Measurements from ENCODE around the gene SORBS1. TPM values are rescaled to one million over a fixed set of nuclear protein-coding genes. Genes with fewer than 3 reads are reported as not detected.

The SORBS1 gene
- total RNA-seq, 1 donor from 2014 or later = 0.77 TPM

DNA sequence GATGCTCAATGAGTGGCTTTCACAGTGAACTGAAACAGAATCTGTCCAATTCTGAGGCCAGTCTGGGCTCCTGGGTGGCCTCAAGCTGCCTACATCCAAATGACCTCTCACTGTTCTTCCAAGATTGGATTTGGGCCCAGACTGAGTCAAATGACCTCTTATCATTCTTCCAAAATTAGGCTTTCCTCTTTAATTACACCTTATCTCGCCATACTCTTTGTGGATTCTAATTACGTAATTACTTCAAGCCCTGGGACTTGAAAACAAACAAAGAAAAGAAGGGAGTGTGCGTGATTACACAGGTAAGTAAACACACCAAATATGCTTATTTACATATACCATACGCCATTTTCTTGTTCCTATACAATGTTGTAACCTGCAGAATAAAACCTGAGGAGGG is 18.8 kb downstream of the SORBS1 start:
- Mint-ChIP-seq H3K27me3 (no peaks in the 10 kb centered on the region), H3K36me3 (ENCODE audit: low read depth) (no peaks in the 10 kb centered on the region), H3K9me3 (no peaks in the 10 kb centered on the region), H3K4me1 (no peaks in the 10 kb centered on the region), H3K27ac (no peak overlapping the region), H3K4me3 (no peak overlapping the region)
- intact Hi-C loops (cut with micrococcal nuclease) = no loop called here
- no peak for DNase-seq

DNA sequence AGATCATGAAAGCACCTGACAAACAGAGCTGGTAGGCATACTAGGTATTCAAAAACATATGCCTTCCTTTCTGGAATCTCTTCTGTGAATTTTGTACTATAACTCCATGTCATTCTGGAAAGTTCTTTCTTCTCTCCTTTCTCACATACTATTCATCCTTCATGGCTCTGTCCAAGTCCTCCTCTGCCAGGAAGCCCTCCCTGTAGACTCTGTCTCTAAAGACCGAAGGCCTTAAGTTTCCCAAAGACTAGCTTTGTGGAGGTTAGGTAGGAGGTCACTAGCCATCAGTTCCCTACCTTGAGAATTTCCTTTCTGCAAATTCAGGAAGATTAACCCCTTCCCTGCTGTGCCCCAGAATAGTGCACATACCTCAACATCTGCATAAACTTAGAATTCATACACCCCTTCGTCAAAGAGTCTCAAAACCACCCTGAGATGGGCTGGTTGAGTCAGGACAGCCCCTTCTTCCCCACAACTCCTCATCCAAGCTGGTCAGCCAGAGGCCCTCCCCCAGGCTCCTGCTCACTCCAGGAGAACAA is 20.6 kb downstream of the SORBS1 start:
- H3K36me3 Mint-ChIP-seq (ENCODE audit: low read depth) = no peaks in the 10 kb centered on the region
- no peaks in the 10 kb centered on the region for H3K27me3 Mint-ChIP-seq

DNA sequence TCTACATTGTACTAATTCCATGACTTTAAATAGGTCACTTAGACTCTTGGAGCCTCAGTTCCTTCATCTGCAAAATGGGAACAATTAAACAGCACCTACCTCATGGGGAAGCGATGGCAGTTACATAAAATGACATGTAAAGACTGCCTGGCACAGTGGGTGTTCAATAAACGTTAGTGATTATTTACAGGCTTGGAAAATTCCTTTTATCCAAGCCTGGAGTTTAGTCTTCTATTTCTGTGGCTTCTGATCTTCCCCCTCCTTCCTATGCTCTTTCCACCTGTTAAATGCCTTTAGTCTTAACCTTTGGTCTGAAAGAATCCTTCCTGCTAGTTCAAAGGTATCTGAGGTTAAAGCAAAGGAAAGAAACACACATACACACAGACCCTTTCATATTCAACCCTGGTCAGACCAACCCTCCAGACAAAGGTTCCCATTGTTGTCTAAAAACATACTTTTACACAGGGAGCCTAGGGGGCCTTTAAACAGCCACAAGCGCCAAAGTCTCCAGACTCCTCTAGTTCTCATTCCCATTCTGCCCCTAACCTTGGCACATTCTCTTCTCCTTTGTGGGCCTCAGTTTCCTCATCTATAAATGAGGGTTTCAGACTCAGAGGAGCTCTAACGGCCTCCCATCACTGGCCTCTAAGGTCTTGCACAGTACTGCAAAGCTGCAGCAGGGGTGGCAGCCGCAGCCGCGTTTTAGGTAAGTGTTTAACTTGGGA is 21.4 kb downstream of the SORBS1 start:
- intact Hi-C loops (cut with micrococcal nuclease) = no loop called here
- Mint-ChIP-seq H3K27ac (no peak overlapping the region), H3K4me1 (no peaks in the 10 kb centered on the region), H3K27me3 (no peaks in the 10 kb centered on the region), H3K9me3 (no peaks in the 10 kb centered on the region), H3K4me3 (no peak overlapping the region), H3K36me3 (ENCODE audit: low read depth) (no peaks in the 10 kb centered on the region)
- DNase-seq = no peak

More for the DNA sequence above, 20.6 kb downstream of the SORBS1 start:
- no peaks in the 10 kb centered on the region for H3K4me1 Mint-ChIP-seq
- H3K27ac Mint-ChIP-seq = no peak overlapping the region
- H3K9me3 Mint-ChIP-seq = no peaks in the 10 kb centered on the region
- intact Hi-C loops (cut with micrococcal nuclease) = no loop called here
- H3K4me3 Mint-ChIP-seq = no peak overlapping the region
- DNase-seq = no peak

DNA sequence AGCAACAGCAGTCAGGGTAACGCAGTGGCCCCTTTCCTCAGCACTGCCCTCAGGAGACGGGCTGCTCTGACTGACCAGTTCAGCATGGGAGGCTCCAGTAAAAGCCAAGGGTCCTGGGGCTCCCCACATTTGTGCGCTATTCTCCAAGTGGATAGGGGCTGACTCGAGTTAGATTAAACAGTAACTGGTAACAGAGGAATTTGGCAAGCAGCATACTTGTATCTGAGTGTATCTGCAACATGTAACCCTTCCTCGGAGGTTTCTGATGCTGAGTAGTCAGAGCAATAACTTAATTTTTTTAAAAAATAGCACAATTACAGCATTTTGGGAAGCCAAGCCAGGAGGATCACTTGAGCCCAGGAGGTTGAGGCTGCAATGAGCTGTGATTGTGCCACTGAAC is 22.8 kb downstream of the SORBS1 start:
- Mint-ChIP-seq H3K9me3 (no peaks in the 10 kb centered on the region), H3K4me1 (no peaks in the 10 kb centered on the region), H3K27ac (no peak overlapping the region), H3K4me3 (no peak overlapping the region), H3K27me3 (no peaks in the 10 kb centered on the region), H3K36me3 (ENCODE audit: low read depth) (no peaks in the 10 kb centered on the region)
- no peak for DNase-seq
- intact Hi-C loops (cut with micrococcal nuclease) = no loop called here

DNA sequence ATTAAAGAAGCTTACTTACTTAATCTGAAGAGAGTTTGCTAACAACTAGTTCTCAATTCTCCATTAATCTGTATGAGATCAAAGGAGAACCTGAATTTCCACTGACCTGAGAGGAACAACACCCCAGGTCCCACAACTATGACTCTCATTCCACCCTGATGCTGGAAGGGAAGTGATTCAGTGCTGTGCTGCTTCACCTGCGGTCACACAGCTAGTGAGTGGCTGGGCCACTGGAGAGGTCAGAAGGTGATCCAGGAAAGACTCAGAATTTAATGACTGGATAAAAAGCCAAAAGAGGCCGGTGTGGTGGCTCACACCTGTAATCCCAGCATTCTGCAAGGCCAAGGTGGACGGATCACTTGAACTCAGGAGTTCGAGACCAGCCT is 23.6 kb downstream of the SORBS1 start:
- intact Hi-C loops (cut with micrococcal nuclease) = no loop called here
- Mint-ChIP-seq H3K27me3 (no peaks in the 10 kb centered on the region), H3K4me3 (no peak overlapping the region), H3K36me3 (ENCODE audit: low read depth) (no peaks in the 10 kb centered on the region), H3K27ac (no peak overlapping the region), H3K9me3 (no peaks in the 10 kb centered on the region), H3K4me1 (no peaks in the 10 kb centered on the region)
- no peak for DNase-seq

DNA sequence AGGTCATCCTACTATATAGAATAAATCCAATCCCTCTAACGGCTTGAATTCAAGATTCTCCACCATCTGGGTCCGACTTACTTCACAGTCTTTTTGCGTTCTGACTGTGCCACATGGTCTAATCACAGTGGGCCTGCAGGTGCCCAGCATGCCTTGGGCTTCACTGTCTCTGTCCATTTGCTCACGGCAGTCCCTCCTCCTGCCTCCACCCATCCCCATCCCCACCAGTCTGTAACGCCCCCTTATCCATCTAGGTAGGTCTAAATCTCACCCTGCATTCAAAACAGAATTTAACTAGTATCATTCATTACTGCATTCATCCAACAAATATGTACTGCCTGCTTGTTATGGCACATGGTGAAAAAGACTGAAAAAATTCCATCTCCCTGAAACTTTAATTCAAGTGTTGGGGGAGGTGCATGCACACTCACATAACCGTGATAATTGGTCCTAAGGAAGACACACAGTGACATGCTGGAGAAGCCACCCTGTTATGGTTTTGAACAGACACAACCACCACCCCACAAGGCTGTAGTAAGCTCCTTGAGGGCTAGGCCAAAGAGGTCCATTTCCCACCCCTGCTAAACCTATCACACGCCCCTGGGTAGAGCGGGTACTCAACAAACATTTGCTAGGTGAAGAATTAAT is 24.2 kb downstream of the SORBS1 start:
- Mint-ChIP-seq H3K4me3 (no peak overlapping the region), H3K9me3 (no peaks in the 10 kb centered on the region), H3K27ac (no peak overlapping the region), H3K4me1 (no peaks in the 10 kb centered on the region), H3K36me3 (ENCODE audit: low read depth) (no peaks in the 10 kb centered on the region), H3K27me3 (no peaks in the 10 kb centered on the region)
- intact Hi-C loops (cut with micrococcal nuclease) = no loop called here
- no peak for DNase-seq

DNA sequence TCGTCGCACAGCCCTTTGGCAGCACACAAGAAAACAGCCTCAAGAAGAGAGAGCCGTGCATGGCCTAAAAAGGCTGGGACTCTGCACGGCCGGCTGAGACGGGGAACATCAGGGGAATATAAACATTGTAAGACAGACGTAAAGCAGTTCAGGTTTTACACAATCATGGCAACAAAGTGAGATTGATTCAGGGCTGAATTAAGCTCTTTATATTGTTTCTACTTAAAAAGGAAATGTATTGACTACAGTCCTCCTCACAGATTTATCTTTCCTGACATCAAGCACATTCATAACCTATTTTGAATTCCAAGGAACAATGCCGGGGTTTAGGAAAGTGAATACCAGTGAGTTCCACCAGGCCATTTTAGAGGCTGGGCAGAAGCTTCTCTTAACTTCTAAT is 25.2 kb downstream of the SORBS1 start:
- no peaks in the 10 kb centered on the region for H3K9me3 Mint-ChIP-seq
- H3K27me3 Mint-ChIP-seq = no peaks in the 10 kb centered on the region
- H3K27ac Mint-ChIP-seq = no peak overlapping the region
- H3K36me3 Mint-ChIP-seq (ENCODE audit: low read depth) = no peaks in the 10 kb centered on the region
- intact Hi-C loops (cut with micrococcal nuclease) = no loop called here
- H3K4me1 Mint-ChIP-seq = no peaks in the 10 kb centered on the region
- H3K4me3 Mint-ChIP-seq = no peak overlapping the region
- DNase-seq = no peak

DNA sequence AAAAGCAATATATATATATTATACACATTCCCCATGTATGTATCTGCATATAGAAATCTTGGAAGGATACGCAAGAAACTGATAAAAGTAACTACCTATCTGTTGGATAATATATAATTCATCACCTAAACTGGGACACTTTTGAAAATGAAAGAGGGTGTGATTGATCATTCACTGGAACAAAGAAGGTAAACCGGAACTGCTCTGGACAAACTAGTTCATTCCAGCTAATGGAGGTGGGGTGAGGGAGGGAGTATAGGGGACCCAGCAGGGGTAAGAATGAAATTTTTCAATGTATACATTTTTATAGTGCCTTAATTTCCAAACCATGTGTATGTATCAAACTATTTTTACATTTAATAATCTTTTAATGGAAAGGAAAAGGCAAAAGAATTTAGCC is 25.6 kb downstream of the SORBS1 start:
- Mint-ChIP-seq H3K27ac (no peak overlapping the region), H3K4me1 (no peaks in the 10 kb centered on the region), H3K27me3 (peaks cover 1% of the 10 kb centered on the region), H3K4me3 (no peak overlapping the region), H3K9me3 (no peaks in the 10 kb centered on the region), H3K36me3 (ENCODE audit: low read depth) (no peaks in the 10 kb centered on the region)
- no peak for DNase-seq
- intact Hi-C loops (cut with micrococcal nuclease) = no loop called here

DNA sequence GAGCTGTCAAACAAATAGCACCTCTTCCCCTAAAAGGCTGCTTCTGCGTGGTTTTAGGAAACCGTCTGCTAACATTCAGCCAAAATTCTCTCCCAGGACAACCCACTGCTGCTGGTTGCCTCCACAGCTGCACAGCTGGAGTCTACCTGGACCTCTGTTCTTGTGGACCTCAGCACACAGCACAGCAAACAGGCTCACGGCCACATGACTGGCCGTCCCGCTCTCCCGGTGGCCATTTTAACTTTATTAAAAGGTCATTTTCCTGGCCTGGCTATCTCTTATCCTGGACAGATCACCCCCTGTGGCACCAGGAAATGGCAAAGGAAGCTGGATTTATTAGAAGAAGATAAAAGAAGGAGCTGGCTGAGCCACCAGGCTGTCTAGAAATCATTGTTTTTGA is 27.6 kb downstream of the SORBS1 start:
- intact Hi-C loops (cut with micrococcal nuclease) = no loop called here
- H3K4me3 Mint-ChIP-seq = no peak overlapping the region

DNA sequence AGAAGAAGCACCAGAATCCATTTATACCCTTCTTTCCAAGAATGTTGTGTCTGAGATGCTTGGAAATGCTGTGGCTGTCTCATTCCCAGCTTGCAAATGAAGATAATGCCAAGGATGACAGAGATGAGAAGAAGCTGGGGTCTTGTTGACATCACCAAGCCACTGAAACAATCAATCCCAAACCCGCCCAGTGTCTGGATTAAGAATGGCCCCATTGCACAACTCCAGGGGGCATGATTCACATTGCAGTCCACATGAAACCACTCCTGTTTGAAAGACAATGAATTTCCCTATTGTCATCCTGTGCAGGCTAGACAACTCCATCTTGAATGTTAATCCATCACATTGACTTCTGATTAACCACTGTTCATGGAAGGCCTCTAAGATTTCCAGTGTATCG is 28.6 kb downstream of the SORBS1 start:
- no peak overlapping the region for H3K27ac Mint-ChIP-seq
- H3K4me1 Mint-ChIP-seq = peaks cover 5% of the 10 kb centered on the region
- intact Hi-C loops (cut with micrococcal nuclease) = no loop called here
- H3K4me3 Mint-ChIP-seq = no peak overlapping the region
- H3K36me3 Mint-ChIP-seq (ENCODE audit: low read depth) = no peaks in the 10 kb centered on the region
- peaks cover 4% of the 10 kb centered on the region for H3K27me3 Mint-ChIP-seq
- no peak for DNase-seq
- no peaks in the 10 kb centered on the region for H3K9me3 Mint-ChIP-seq

More for the DNA sequence above, 27.6 kb downstream of the SORBS1 start:
- no peak for DNase-seq
- H3K27me3 Mint-ChIP-seq = peaks cover 4% of the 10 kb centered on the region
- H3K4me1 Mint-ChIP-seq = peaks cover 5% of the 10 kb centered on the region
- H3K9me3 Mint-ChIP-seq = no peaks in the 10 kb centered on the region
- H3K36me3 Mint-ChIP-seq (ENCODE audit: low read depth) = no peaks in the 10 kb centered on the region
- H3K27ac Mint-ChIP-seq = no peak overlapping the region

DNA sequence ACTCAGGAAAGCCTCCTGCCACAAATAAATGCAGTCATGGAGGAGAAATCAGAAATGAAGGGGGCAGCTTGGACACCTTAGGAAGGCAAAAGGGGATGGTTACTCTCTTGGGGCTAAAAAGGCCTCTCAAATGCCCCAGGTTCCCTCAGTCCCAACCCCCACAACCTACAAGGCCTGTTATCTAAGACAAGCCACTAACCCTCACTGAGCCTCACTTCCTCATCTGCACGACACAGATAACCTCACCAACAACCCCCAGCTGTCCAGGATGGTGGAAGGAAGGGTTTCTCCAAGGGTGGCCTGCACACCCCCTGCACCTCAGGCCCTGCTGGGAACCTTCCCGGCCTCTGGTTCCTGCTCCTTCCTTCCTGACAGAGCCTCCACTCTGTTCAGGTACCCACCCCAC is 29.2 kb downstream of the SORBS1 start:
- Mint-ChIP-seq H3K4me1 (peaks cover 5% of the 10 kb centered on the region), H3K27ac (no peak overlapping the region), H3K4me3 (no peak overlapping the region), H3K9me3 (no peaks in the 10 kb centered on the region), H3K36me3 (ENCODE audit: low read depth) (no peaks in the 10 kb centered on the region), H3K27me3 (peaks cover 4% of the 10 kb centered on the region)
- DNase-seq = no peak
- intact Hi-C loops (cut with micrococcal nuclease) = no loop called here

DNA sequence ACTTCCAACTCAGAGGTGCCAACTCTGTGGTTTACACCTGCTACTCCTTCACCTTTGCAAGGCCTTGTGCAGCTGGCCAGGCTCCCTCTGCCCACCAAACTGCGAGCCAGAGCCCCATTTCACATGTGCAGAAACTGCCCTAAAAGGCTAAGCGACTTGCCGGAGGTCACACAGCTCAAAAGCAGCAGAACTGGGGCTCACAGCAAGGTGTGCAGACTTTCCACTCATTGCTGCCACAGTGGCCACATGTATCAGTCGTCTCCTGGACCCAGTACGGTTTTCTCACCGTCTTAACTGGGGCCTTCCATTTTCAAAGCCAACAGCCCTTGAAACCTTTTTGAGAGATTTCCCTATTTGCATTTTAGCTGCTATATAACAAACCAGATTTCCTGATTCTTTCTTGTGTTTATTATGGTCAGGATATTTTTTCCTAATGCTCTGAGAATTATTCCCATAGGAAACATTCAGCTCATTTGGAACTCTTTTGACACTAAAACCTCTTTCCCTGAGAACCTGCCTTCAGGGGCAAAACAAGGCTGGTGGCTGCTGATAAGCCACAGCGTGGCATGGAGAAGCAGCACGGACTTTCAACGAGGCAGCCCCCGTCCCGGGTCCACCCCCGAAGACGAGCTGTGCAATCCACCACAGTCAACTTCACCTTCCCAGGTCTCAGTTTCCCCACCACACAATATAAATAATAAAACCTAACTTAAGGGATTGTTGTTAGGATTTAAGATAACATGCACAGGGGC is 29.9 kb downstream of the SORBS1 start:
- intact Hi-C loops (cut with micrococcal nuclease) = no loop called here
- no peaks in the 10 kb centered on the region for H3K36me3 Mint-ChIP-seq (ENCODE audit: low read depth)
- no peak for DNase-seq
- no peaks in the 10 kb centered on the region for H3K9me3 Mint-ChIP-seq
- no peak overlapping the region for H3K4me3 Mint-ChIP-seq
- peaks cover 5% of the 10 kb centered on the region for H3K4me1 Mint-ChIP-seq
- peaks cover 4% of the 10 kb centered on the region for H3K27me3 Mint-ChIP-seq
- H3K27ac Mint-ChIP-seq = no peak overlapping the region

DNA sequence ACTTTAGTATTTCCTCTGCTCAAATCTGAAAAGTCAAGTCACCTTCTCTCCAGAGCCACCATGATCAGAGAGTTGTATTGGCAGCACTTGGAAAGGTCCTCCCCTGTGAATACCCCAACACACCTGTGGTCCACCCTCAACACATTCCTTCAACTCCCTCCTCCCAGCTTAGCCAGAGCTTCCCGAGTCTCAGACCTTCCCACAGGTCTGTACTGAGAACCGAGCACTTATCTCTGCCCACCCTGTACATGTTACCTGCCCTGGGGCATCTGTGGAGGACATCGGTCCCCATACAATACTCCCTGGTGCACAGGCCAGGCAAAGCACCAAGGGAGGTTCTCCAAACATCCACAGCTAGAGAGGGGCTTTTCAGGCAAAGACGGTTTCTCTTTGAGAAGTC is 30.6 kb downstream of the SORBS1 start:
- intact Hi-C loops (cut with micrococcal nuclease) = no loop called here
- H3K27ac Mint-ChIP-seq = no peak overlapping the region
- H3K36me3 Mint-ChIP-seq (ENCODE audit: low read depth) = no peaks in the 10 kb centered on the region
- peaks cover 4% of the 10 kb centered on the region for H3K27me3 Mint-ChIP-seq
- H3K4me3 Mint-ChIP-seq = no peak overlapping the region
- no peak for DNase-seq
- no peaks in the 10 kb centered on the region for H3K9me3 Mint-ChIP-seq
- H3K4me1 Mint-ChIP-seq = peaks cover 5% of the 10 kb centered on the region

DNA sequence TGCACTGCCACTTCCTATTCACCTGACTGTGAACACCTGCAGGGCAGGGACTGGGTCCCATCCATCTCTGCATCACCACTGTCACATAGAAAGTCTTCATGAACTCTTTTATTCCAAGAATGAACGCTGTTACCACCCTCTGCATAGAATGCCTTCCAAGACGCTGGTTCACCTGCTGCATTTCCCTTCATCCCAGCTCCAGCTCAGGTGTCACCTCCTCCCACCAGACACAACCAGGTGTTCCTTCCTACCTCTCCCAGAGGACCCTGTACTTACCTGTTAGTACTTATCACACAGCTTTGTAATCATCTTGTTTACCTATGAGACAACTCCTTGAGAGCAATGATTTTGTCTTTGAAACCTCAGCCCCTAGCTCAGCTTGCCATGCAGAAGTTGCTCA is 31.1 kb downstream of the SORBS1 start:
- H3K9me3 Mint-ChIP-seq = no peaks in the 10 kb centered on the region
- H3K27ac Mint-ChIP-seq = no peak overlapping the region
- DNase-seq = no peak
- H3K4me1 Mint-ChIP-seq = peaks cover 5% of the 10 kb centered on the region
- peaks cover 4% of the 10 kb centered on the region for H3K27me3 Mint-ChIP-seq
- intact Hi-C loops (cut with micrococcal nuclease) = no loop called here
- H3K4me3 Mint-ChIP-seq = no peak overlapping the region
- no peaks in the 10 kb centered on the region for H3K36me3 Mint-ChIP-seq (ENCODE audit: low read depth)
